ENCODE data around the gene CFAP126.

GRCh38 chr1:161342177-161342576 lies 25.5 kb downstream of the CFAP126 start:
- TF ChIP-seq CTCF (IDR thresholded peaks at IDR 0.05): no peak
- TF ChIP-seq POLR2A (IDR thresholded peaks at IDR 0.05): no peak

Measured in heart left ventricle (tissue), 13 donors.